Skeletal muscle satellite cell (primary cell): Measurements from ENCODE around the gene CD2.

Experiments used
- H3K27me3 ChIP-seq: 2 replicates; pipeline ENCODE4 v1.7.0; 2013; ENCODE audit warnings: low read length; ENCODE audit not compliant: control insufficient read depth, insufficient read depth
- H3K36me3 ChIP-seq: 2 replicates; pipeline ENCODE4 v1.7.0; 2013; ENCODE audit warnings: mild to moderate bottlenecking, control low read depth, low read length; ENCODE audit not compliant: insufficient read depth
- H3K4me1 ChIP-seq: 2 replicates; pipeline ENCODE4 v1.7.0; 2013; ENCODE audit warnings: low read length; ENCODE audit not compliant: control insufficient read depth, insufficient read depth
- H3K4me2 ChIP-seq: 2 replicates; pipeline ENCODE4 v1.7.0; 2013; ENCODE audit warnings: mild to moderate bottlenecking, low read length
- H3K4me3 ChIP-seq: 2 replicates; pipeline ENCODE4 v1.7.0; 2013; ENCODE audit warnings: low read length
- H3K9ac ChIP-seq: 2 replicates; pipeline ENCODE4 v1.7.0; 2013; ENCODE audit warnings: mild to moderate bottlenecking, low read depth, low read length, moderate library complexity
- H3K9me3 ChIP-seq: replicated peaks from 2 replicates; pipeline ENCODE4 v1.7.0; 2013; ENCODE audit warnings: mild to moderate bottlenecking, control low read depth, low read length

Gene CD2

GRCh38 chr1:116817582-116818064 lies 63.4 kb downstream of the CD2 start:
- H3K9ac ChIP-seq, result no peak overlapping the region
- no peak overlapping the region for H3K4me2 ChIP-seq
- peaks cover 2% of the 10 kb centered on the region for H3K27me3 ChIP-seq
- no peaks in the 10 kb centered on the region for H3K4me1 ChIP-seq
- no peak overlapping the region for H3K4me3 ChIP-seq
- no peaks in the 10 kb centered on the region for H3K9me3 ChIP-seq
- no peaks in the 10 kb centered on the region for H3K36me3 ChIP-seq
